Ovary (tissue), 10 donors: ENCODE results near the gene ODAD2. TPM values are rescaled to one million over a fixed set of nuclear protein-coding genes. Genes with fewer than 3 reads are reported as not detected.

Source experiments
- DNase-seq, 5 donors: peaks; one replicate each; pipeline ENCODE4 v3.0.0-alpha.2; 2019 to 2020
- H3K27ac ChIP-seq, 2 donors: fragments of 200-600 bp; one replicate each; pipeline versions ENCODE4 v1.5.1 to v1.8.0; 2019 to 2022
- H3K27me3 ChIP-seq: fragments of 200-600 bp; one replicate; pipeline ENCODE4 v1.8.0; 2022
- H3K36me3 ChIP-seq: fragments of 200-600 bp; sonication (generic); one replicate; pipeline ENCODE4 v1.5.1; 2019
- H3K4me1 ChIP-seq: one replicate; pipeline ENCODE4 v1.8.1; 2013; ENCODE audit warnings: mild to moderate bottlenecking, moderate library complexity; ENCODE audit not compliant: insufficient read depth
- H3K4me3 ChIP-seq: fragments of 200-600 bp; sonication (generic); one replicate; pipeline ENCODE4 v1.5.1; 2017
- H3K9me3 ChIP-seq, 2 donors: fragments of 200-600 bp in 1 of 2; sonication (generic) in 1 of 2; one replicate each; pipeline versions ENCODE4 v1.5.1 to v1.8.1; 2013 to 2019; ENCODE audit warnings: mild to moderate bottlenecking in 1 of 2, moderate library complexity in 1 of 2
- CTCF ChIP-seq, 3 donors: fragments of 450-650 bp in 2 of 3; fragments of 200-600 bp in 1 of 3; IDR thresholded peaks; one replicate each; pipeline versions ENCODE4 v1.5.1 to v1.8.0; 2016 to 2022; ENCODE audit warnings: antibody characterized with exemption in 3 of 3, mild to moderate bottlenecking in 1 of 3
- EP300 ChIP-seq: sonication (generic); formaldehyde crosslinking; IDR thresholded peaks from one replicate; pipeline ENCODE4 v1.6.1; 2017; ENCODE audit warnings: antibody characterized with exemption
- POLR2A ChIP-seq: fragments of 450-650 bp; IDR thresholded peaks from one replicate; pipeline ENCODE4 v1.6.1; 2017; ENCODE audit warnings: antibody characterized with exemption, mild to moderate bottlenecking, moderate library complexity
- WGBS, 3 donors: extraction: QIAGEN DNeasy Blood & Tissue Kit in 1 of 3; methylation state at CpG; one replicate each; pipeline versions ENCODE4 v1.1.5 to v1.1.7; 2013 to 2017; 5-methylcytosine and 5-hydroxymethylcytosine counted together
- intact Hi-C, 4 donors: fragments of 100-400 bp; cut with DNase I; formaldehyde crosslinking; loops; one replicate each; pipeline versions ENCODE4 v1.11.0 to v1.15.1; 2022 to 2023
- long read RNA-seq, 3 donors: library from polyadenylated mRNA in 2 of 3; unstranded in 2 of 3; transcript quantifications; one replicate each; pipeline ENCODE4 v2.0.0 and lab custom pipeline, GENCODE V29; 2021 to 2026
- polyA plus RNA-seq, 2 donors: library from polyadenylated mRNA; stranded (reverse); fragments of 200-250 nt in 1 of 2; fragments of 350-450 nt in 1 of 2; fragmentation: Illumina TruSeq in 1 of 2; extraction: RNeasy Lipid Tissue Mini Kit (QIAGEN cat#74804) in 1 of 2; gene quantifications; one replicate each; pipeline ENCODE4 v1.2.3, GENCODE V29; 2013 to 2014
- total RNA-seq, 7 donors: library from RNA; depleted of rRNA in 2 of 7; stranded (reverse); fragments of >200 nt in 2 of 7; fragmentation: NEBNext Ultra II Directional in 3 of 7; extraction: Animal tissue kit (Norgen Biotek cat#: 25700) in 3 of 7; gene quantifications; one replicate each; pipeline versions ENCODE4 v1.1.0 to v1.2.4, GENCODE V29; 2016 to 2023
- donor health status: DM: no; HTN: no; CAD: no; lungs with moderate emphysema.
- donor health status: DM: no; HTN: no; CAD: no.
- donor health status: Bipolar disorder and iron deficiency.
- donor health status: DM: yes; HTN: yes; CAD: no.
- donor health status: DM: no; HTN: no; CAD: no.
- donor health status: DM: yes; HTN: yes; CAD: no.

Gene ODAD2
- total RNA-seq, result 10 to 100 TPM in 1 of 7 donors, 1 to 10 TPM in 5, under 1 TPM in 1; 0.83 to 11.0 (median 2.7) TPM
- 1 to 10 TPM; 1.4 to 2.5 TPM for polyA plus RNA-seq
- long read RNA-seq, donor 1, partial matches to known transcripts, result 0 of 4 reads
- long read RNA-seq, donor 1, other reads (novel, unspliced or antisense), result 4 of 4 reads
- long read RNA-seq, donor 2, result 0 reads
- long read RNA-seq, donor 3, partial matches to known transcripts, result 0 of 2 reads
- long read RNA-seq, donor 3, other reads (novel, unspliced or antisense), result 2 of 2 reads

GRCh38 chr10:27998954-27999275, at the start of gene ODAD2:
TSS of gene ODAD2 (minus strand) at chr10:27999079. CDS start at chr10:27995142, 3,937 bp downstream.
- H3K4me1 ChIP-seq, result no peaks in the 10 kb centered on the region
- no peaks in the 10 kb centered on the region for H3K9me3 ChIP-seq
- intact Hi-C loops, result no loop called here
- DNase-seq, result no peak
- no peaks in the 10 kb centered on the region for H3K36me3 ChIP-seq
- 1 to 9% (median 2%) methylated on average over 30 of the region's 30 CpGs for WGBS, 3 donors
- peak within 1 kb of the TSS; percentile 50 for H3K4me3 ChIP-seq
- peak within 1 kb of the TSS; percentile 51 to 71 for H3K27ac ChIP-seq
- TF ChIP-seq EP300 (no peak), POLR2A (no peak), CTCF (IDR thresholded peaks at IDR 0.05) (no peak)
- no peaks in the 10 kb centered on the region for H3K27me3 ChIP-seq

GRCh38 chr10:28047061-28047460, 48.2 kb upstream of the ODAD2 start:
- Histone ChIP-seq H3K4me1 (no peaks in the 10 kb centered on the region), H3K36me3 (no peaks in the 10 kb centered on the region), H3K4me3 (no peak overlapping the region), H3K27me3 (no peaks in the 10 kb centered on the region), H3K27ac (no peak overlapping the region), H3K9me3 (no peaks in the 10 kb centered on the region)
- TF ChIP-seq CTCF (IDR thresholded peaks at IDR 0.05), result no peak
- TF ChIP-seq EP300, result no peak
- TF ChIP-seq POLR2A, result no peak
- WGBS, 3 donors, result 22 to 44% (median 24%) methylated on average over 4 of the region's 4 CpGs
- intact Hi-C loops, result no loop called here
- no peak for DNase-seq

GRCh38 chr10:28046579-28046978, 47.7 kb upstream of the ODAD2 start:
- DNase-seq, result no peak
- H3K36me3 ChIP-seq, result no peaks in the 10 kb centered on the region
- H3K27ac ChIP-seq, result no peak overlapping the region
- TF ChIP-seq EP300 (no peak), CTCF (IDR thresholded peaks at IDR 0.05) (no peak), POLR2A (no peak)
- H3K4me3 ChIP-seq, result no peak overlapping the region
- WGBS, 3 donors, result 26 to 43% (median 35%) methylated on average over 3 of the region's 3 CpGs
- intact Hi-C loops, result no loop called here
- H3K4me1 ChIP-seq, result no peaks in the 10 kb centered on the region
- H3K27me3 ChIP-seq, result no peaks in the 10 kb centered on the region
- no peaks in the 10 kb centered on the region for H3K9me3 ChIP-seq

GRCh38 chr10:28043941-28044340, 45.1 kb upstream of the ODAD2 start:
- H3K4me1 ChIP-seq, result no peaks in the 10 kb centered on the region
- no peak overlapping the region for H3K4me3 ChIP-seq
- H3K27ac ChIP-seq, result no peak overlapping the region
- no peaks in the 10 kb centered on the region for H3K27me3 ChIP-seq
- no peaks in the 10 kb centered on the region for H3K36me3 ChIP-seq
- intact Hi-C loops, result no loop called here
- H3K9me3 ChIP-seq, result no peaks in the 10 kb centered on the region
- TF ChIP-seq CTCF (IDR thresholded peaks at IDR 0.05), result no peak
- no peak for TF ChIP-seq EP300
- TF ChIP-seq POLR2A, result no peak
- no peak for DNase-seq
- WGBS, 3 donors, result 77 to 85% (median 81%) methylated on average over 1 of the region's 1 CpG
